Tibial nerve (tissue), 4 donors: ENCODE results near the gene SULF2.

Experiments used
- EP300 ChIP-seq, 2 donors: sonication (generic); formaldehyde crosslinking; IDR thresholded peaks; one replicate each; pipeline ENCODE4 v1.6.1; 2017; ENCODE audit warnings: antibody characterized with exemption in 2 of 2, mild to moderate bottlenecking in 1 of 2
- POLR2A ChIP-seq, 2 donors: fragments of 450-650 bp; IDR thresholded peaks; one replicate each; pipeline ENCODE4 v1.6.1; 2017; ENCODE audit warnings: antibody characterized with exemption in 2 of 2, mild to moderate bottlenecking in 2 of 2, moderate library complexity in 2 of 2
- TF ChIP-seq, protein P1 (sequence below), 5 experiments: fragments of 200-600 bp in 3 of 5; fragments of 450-650 bp in 2 of 5; sonication (generic) in 3 of 5; IDR thresholded peaks; one replicate each; pipeline ENCODE4 v1.5.1; 2016 to 2019; ENCODE audit warnings: antibody characterized with exemption in 5 of 5, mild to moderate bottlenecking in 3 of 5, moderate library complexity in 2 of 5

DNA sequence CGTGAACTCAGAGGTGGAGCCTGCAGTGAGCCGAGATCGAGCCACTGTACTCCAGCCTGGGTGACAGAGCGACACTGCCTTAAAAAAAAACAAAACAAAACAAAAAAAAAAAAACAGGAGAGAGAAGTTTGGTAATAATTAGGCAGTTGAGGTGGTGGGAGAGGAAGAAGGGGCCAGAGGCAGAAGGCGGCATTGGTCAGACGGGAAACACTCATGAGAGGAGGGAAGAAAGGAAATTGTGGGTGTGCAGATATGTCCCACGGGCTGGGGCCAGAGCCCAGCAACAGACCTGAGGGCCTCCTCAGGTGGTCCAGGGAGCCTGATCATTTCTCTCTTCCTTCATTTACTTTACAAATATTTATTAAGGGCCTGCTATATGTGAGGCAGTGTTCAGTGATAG, 20.0 kb downstream of the SULF2 start:
- TF ChIP-seq POLR2A (IDR thresholded peaks at IDR 0.05) = no peak
- TF ChIP-seq, protein P1, sequence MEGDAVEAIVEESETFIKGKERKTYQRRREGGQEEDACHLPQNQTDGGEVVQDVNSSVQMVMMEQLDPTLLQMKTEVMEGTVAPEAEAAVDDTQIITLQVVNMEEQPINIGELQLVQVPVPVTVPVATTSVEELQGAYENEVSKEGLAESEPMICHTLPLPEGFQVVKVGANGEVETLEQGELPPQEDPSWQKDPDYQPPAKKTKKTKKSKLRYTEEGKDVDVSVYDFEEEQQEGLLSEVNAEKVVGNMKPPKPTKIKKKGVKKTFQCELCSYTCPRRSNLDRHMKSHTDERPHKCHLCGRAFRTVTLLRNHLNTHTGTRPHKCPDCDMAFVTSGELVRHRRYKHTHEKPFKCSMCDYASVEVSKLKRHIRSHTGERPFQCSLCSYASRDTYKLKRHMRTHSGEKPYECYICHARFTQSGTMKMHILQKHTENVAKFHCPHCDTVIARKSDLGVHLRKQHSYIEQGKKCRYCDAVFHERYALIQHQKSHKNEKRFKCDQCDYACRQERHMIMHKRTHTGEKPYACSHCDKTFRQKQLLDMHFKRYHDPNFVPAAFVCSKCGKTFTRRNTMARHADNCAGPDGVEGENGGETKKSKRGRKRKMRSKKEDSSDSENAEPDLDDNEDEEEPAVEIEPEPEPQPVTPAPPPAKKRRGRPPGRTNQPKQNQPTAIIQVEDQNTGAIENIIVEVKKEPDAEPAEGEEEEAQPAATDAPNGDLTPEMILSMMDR (IDR thresholded peaks at IDR 0.05) = no peak
- no peak for TF ChIP-seq EP300 (IDR thresholded peaks at IDR 0.05)
